Trophoblast cell (in vitro differentiated cells and primary cell): ENCODE measurements around the gene PPT2.

Source experiments
- DNase-seq, 2 donors: peaks; one replicate each; pipeline ENCODE4 v3.0.0-alpha.2; 2016
- H2AFZ ChIP-seq: 2 replicates; pipeline ENCODE4 v1.6.1; 2013; ENCODE audit warnings: low read length, moderate library complexity, mild to moderate bottlenecking; ENCODE audit not compliant: insufficient read depth, poor library complexity
- H2AK5ac ChIP-seq: 2 replicates; pipeline ENCODE4 v1.6.1; 2013; ENCODE audit warnings: mild to moderate bottlenecking, low read length
- H2BK120ac ChIP-seq: 2 replicates; pipeline ENCODE4 v1.6.1; 2013; ENCODE audit warnings: low read length, mild to moderate bottlenecking, moderate library complexity; ENCODE audit not compliant: insufficient read depth, poor library complexity
- H2BK12ac ChIP-seq: 2 replicates; pipeline ENCODE4 v1.6.1; 2013; ENCODE audit warnings: mild to moderate bottlenecking, low read length, moderate library complexity
- H2BK5ac ChIP-seq: 2 replicates; pipeline ENCODE4 v1.6.1; 2013; ENCODE audit warnings: low read length, low read depth, moderate library complexity, mild to moderate bottlenecking; ENCODE audit not compliant: poor library complexity
- H3K14ac ChIP-seq: 2 replicates; pipeline ENCODE4 v1.6.1; 2013; ENCODE audit warnings: mild to moderate bottlenecking, low read length
- H3K18ac ChIP-seq: 2 replicates; pipeline ENCODE4 v1.6.1; 2013; ENCODE audit warnings: mild to moderate bottlenecking, low read length
- H3K23ac ChIP-seq: 2 replicates; pipeline ENCODE4 v1.6.1; 2013; ENCODE audit warnings: low read length
- H3K27ac ChIP-seq: 2 replicates; pipeline ENCODE4 v1.5.1; 2013; ENCODE audit warnings: low read depth, mild to moderate bottlenecking, inconsistent platforms, low read length, moderate library complexity
- H3K27me3 ChIP-seq: 2 replicates; pipeline ENCODE4 v1.6.1; 2013; ENCODE audit warnings: inconsistent platforms, mild to moderate bottlenecking, low read length, moderate library complexity; ENCODE audit not compliant: insufficient read depth
- H3K36me3 ChIP-seq, 2 experiments: 1 replicate in 1 of 2; 2 replicates in 1 of 2; pipeline ENCODE4 v1.6.1; 2013; ENCODE audit warnings: low read length in 2 of 2, mild to moderate bottlenecking in 2 of 2, moderate library complexity in 1 of 2; ENCODE audit not compliant: insufficient read depth in 2 of 2, control insufficient read depth in 1 of 2
- H3K4ac ChIP-seq: 2 replicates; pipeline ENCODE4 v1.6.1; 2013; ENCODE audit warnings: low read depth, mild to moderate bottlenecking, low read length, moderate library complexity
- H3K4me1 ChIP-seq, 2 experiments: 1 replicate in 1 of 2; 2 replicates in 1 of 2; pipeline ENCODE4 v1.6.1; 2013; ENCODE audit warnings: low read length in 2 of 2, mild to moderate bottlenecking in 2 of 2, moderate library complexity in 1 of 2; ENCODE audit not compliant: insufficient read depth in 2 of 2, control insufficient read depth in 1 of 2
- H3K4me2 ChIP-seq: 2 replicates; pipeline ENCODE4 v1.6.1; 2013; ENCODE audit warnings: inconsistent platforms, mild to moderate bottlenecking, low read length, moderate library complexity
- H3K4me3 ChIP-seq: 2 replicates; pipeline ENCODE4 v1.5.1; 2013; ENCODE audit warnings: mild to moderate bottlenecking, low read depth, low read length, inconsistent platforms
- H3K79me1 ChIP-seq: one replicate; pipeline ENCODE4 v1.6.1; 2013; ENCODE audit warnings: low read length
- H3K79me2 ChIP-seq: 2 replicates; pipeline ENCODE4 v1.6.1; 2013; ENCODE audit warnings: low read length, mild to moderate bottlenecking; ENCODE audit not compliant: control insufficient read depth, insufficient read depth, poor library complexity
- H3K9ac ChIP-seq: 2 replicates; pipeline ENCODE4 v1.6.1; 2013; ENCODE audit warnings: mild to moderate bottlenecking, low read length
- H3K9me3 ChIP-seq: 2 replicates; pipeline ENCODE4 v1.6.1; 2013; ENCODE audit warnings: low read depth, mild to moderate bottlenecking, control low read depth, inconsistent platforms, low read length; ENCODE audit not compliant: insufficient read depth
- H4K12ac ChIP-seq: 2 replicates; pipeline ENCODE4 v1.6.1; 2013; ENCODE audit warnings: low read depth, mild to moderate bottlenecking, low read length, moderate library complexity
- H4K8ac ChIP-seq: 2 replicates; pipeline ENCODE4 v1.6.1; 2013; ENCODE audit warnings: low read depth, mild to moderate bottlenecking, low read length, moderate library complexity
- H4K91ac ChIP-seq: one replicate; pipeline ENCODE4 v1.6.1; 2013; ENCODE audit warnings: low read depth, mild to moderate bottlenecking, low read length, moderate library complexity
- WGBS: extraction: QIAGEN DNeasy Blood & Tissue Kit; methylation state at CpG from one replicate; pipeline ENCODE4 v1.1.7; 2013; ENCODE audit warnings: missing lambda C conversion rate; ENCODE audit not compliant: insufficient read length, insufficient coverage; ENCODE audit errors: extremely low coverage; 5-methylcytosine and 5-hydroxymethylcytosine counted together

Gene PPT2

GRCh38 chr6:32132110-32132509 is 21.8 kb upstream of the PPT2 start:
- Histone ChIP-seq H4K12ac (no peak overlapping the region), H3K9me3 (no peaks in the 10 kb centered on the region), H3K14ac (no peak overlapping the region), H2BK12ac (no peak overlapping the region), H3K27me3 (no peaks in the 10 kb centered on the region), H4K91ac (no peak overlapping the region), H3K36me3 (no peaks in the 10 kb centered on the region), H3K4me3 (no peak overlapping the region), H4K8ac (no peak overlapping the region), H3K27ac (no peak overlapping the region), H3K79me1 (peaks cover 13% of the 10 kb centered on the region), H2BK5ac (no peak overlapping the region), H2AK5ac (no peak overlapping the region), H3K4me2 (no peak overlapping the region), H3K79me2 (peaks cover 10% of the 10 kb centered on the region), H3K18ac (no peak overlapping the region), H2BK120ac (no peak overlapping the region), H3K9ac (no peak overlapping the region), H3K4ac (no peak overlapping the region), H3K23ac (no peak overlapping the region), H2AFZ (no peak overlapping the region), H3K4me1 (peaks cover 15 to 16% of the 10 kb centered on the region in 2 experiments)
- DNase-seq = peak in 1 of 2 donors; percentile 47

- no peak overlapping the region for H4K12ac ChIP-seq
- H3K23ac ChIP-seq = no peak overlapping the region
- H2BK5ac ChIP-seq = no peak overlapping the region
- H3K18ac ChIP-seq = no peak overlapping the region
- H4K8ac ChIP-seq = no peak overlapping the region
- H3K4ac ChIP-seq = no peak overlapping the region
- no peak overlapping the region for H4K91ac ChIP-seq
- peaks cover 9% of the 10 kb centered on the region for H3K79me1 ChIP-seq
- H3K14ac ChIP-seq = no peak overlapping the region
- H3K4me2 ChIP-seq = no peak overlapping the region
- H3K27me3 ChIP-seq = no peaks in the 10 kb centered on the region
- no peak for DNase-seq
- no peaks in the 10 kb centered on the region for H3K36me3 ChIP-seq
- no peak overlapping the region for H3K27ac ChIP-seq
- H2BK12ac ChIP-seq = no peak overlapping the region
- H3K4me1 ChIP-seq = peaks cover 7 to 8% of the 10 kb centered on the region in 2 experiments
- WGBS = no CpG with 5 or more reads among the region's 4 CpGs
- H3K9me3 ChIP-seq = no peaks in the 10 kb centered on the region
- no peak overlapping the region for H2BK120ac ChIP-seq
- no peak overlapping the region for H2AFZ ChIP-seq
- no peak overlapping the region for H2AK5ac ChIP-seq
- no peak overlapping the region for H3K4me3 ChIP-seq
- no peak overlapping the region for H3K9ac ChIP-seq
- H3K79me2 ChIP-seq = peaks cover 5% of the 10 kb centered on the region
Observed at GRCh38 chr6:32133786-32134185, 20.2 kb upstream of the PPT2 start.

- H3K27me3 ChIP-seq = no peaks in the 10 kb centered on the region
- H3K18ac ChIP-seq = no peak overlapping the region
- H4K91ac ChIP-seq = no peak overlapping the region
- DNase-seq = no peak
- no peak overlapping the region for H3K23ac ChIP-seq
- H2BK5ac ChIP-seq = no peak overlapping the region
- H2BK120ac ChIP-seq = no peak overlapping the region
- H3K4ac ChIP-seq = no peak overlapping the region
- no peaks in the 10 kb centered on the region for H3K9me3 ChIP-seq
- no peak overlapping the region for H3K4me3 ChIP-seq
- H3K27ac ChIP-seq = no peak overlapping the region
- no peak overlapping the region for H3K14ac ChIP-seq
- no peak overlapping the region for H2BK12ac ChIP-seq
- H3K79me1 ChIP-seq = no peaks in the 10 kb centered on the region
- no peak overlapping the region for H4K8ac ChIP-seq
- H2AK5ac ChIP-seq = no peak overlapping the region
- H3K36me3 ChIP-seq = no peaks in the 10 kb centered on the region
- H3K4me2 ChIP-seq = no peak overlapping the region
- H2AFZ ChIP-seq = no peak overlapping the region
- H3K79me2 ChIP-seq = no peaks in the 10 kb centered on the region
- no peak overlapping the region for H3K9ac ChIP-seq
- no peak overlapping the region for H4K12ac ChIP-seq
- no peaks in the 10 kb centered on the region for H3K4me1 ChIP-seq
Observed at GRCh38 chr6:32137454-32137853, 16.5 kb upstream of the PPT2 start.

- Histone ChIP-seq H3K79me1 (no peaks in the 10 kb centered on the region), H3K9ac (no peak overlapping the region), H3K4me1 (no peaks in the 10 kb centered on the region), H2AK5ac (no peak overlapping the region), H3K36me3 (no peaks in the 10 kb centered on the region), H3K18ac (no peak overlapping the region), H4K12ac (no peak overlapping the region), H2BK12ac (no peak overlapping the region), H4K8ac (no peak overlapping the region), H3K27ac (no peak overlapping the region), H2AFZ (no peak overlapping the region), H2BK120ac (no peak overlapping the region), H3K23ac (no peak overlapping the region), H3K9me3 (no peaks in the 10 kb centered on the region), H3K27me3 (no peaks in the 10 kb centered on the region), H3K14ac (no peak overlapping the region), H4K91ac (no peak overlapping the region), H3K4ac (no peak overlapping the region), H3K4me3 (no peak overlapping the region), H3K4me2 (no peak overlapping the region), H2BK5ac (no peak overlapping the region), H3K79me2 (no peaks in the 10 kb centered on the region)
- no CpG with 5 or more reads among the region's 5 CpGs for WGBS
- DNase-seq = no peak
Observed at GRCh38 chr6:32139590-32139989, 14.4 kb upstream of the PPT2 start.
